Kidney capillary endothelial cell (primary cell): ENCODE measurements around the gene LAMB4.

ENCODE experiments used
- DNase-seq: peaks from one replicate; pipeline ENCODE4 v3.0.0-alpha.2; 2018; ENCODE audit warnings: low spot score

LAMB4 gene, protein sequence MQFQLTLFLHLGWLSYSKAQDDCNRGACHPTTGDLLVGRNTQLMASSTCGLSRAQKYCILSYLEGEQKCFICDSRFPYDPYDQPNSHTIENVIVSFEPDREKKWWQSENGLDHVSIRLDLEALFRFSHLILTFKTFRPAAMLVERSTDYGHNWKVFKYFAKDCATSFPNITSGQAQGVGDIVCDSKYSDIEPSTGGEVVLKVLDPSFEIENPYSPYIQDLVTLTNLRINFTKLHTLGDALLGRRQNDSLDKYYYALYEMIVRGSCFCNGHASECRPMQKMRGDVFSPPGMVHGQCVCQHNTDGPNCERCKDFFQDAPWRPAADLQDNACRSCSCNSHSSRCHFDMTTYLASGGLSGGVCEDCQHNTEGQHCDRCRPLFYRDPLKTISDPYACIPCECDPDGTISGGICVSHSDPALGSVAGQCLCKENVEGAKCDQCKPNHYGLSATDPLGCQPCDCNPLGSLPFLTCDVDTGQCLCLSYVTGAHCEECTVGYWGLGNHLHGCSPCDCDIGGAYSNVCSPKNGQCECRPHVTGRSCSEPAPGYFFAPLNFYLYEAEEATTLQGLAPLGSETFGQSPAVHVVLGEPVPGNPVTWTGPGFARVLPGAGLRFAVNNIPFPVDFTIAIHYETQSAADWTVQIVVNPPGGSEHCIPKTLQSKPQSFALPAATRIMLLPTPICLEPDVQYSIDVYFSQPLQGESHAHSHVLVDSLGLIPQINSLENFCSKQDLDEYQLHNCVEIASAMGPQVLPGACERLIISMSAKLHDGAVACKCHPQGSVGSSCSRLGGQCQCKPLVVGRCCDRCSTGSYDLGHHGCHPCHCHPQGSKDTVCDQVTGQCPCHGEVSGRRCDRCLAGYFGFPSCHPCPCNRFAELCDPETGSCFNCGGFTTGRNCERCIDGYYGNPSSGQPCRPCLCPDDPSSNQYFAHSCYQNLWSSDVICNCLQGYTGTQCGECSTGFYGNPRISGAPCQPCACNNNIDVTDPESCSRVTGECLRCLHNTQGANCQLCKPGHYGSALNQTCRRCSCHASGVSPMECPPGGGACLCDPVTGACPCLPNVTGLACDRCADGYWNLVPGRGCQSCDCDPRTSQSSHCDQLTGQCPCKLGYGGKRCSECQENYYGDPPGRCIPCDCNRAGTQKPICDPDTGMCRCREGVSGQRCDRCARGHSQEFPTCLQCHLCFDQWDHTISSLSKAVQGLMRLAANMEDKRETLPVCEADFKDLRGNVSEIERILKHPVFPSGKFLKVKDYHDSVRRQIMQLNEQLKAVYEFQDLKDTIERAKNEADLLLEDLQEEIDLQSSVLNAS (N-terminal part only)

DNA sequence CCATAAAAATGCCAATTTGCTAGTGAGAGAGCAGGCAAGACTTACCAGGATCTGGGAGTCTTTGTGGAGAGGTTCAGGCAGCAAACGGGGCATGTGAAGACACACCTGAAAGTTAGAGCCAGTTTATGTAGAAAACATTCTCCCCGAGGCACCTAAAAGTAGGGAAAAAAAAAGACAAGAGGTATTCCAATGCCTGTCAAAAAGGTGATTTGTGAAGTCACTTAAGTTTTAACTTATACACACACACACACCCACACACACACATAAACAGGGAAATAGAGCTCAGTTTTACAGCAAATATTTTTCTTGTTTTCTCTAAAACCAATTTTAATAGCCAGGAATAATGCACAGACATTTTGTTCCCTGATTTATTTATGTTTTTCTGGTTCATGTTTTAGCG, at the start of gene LAMB4:
LAMB4 (minus strand) TSS at position 101 of the 400 bp plus-strand sequence. CDS start 7,197 bp downstream, outside the sequence.
- no peak for DNase-seq

DNA sequence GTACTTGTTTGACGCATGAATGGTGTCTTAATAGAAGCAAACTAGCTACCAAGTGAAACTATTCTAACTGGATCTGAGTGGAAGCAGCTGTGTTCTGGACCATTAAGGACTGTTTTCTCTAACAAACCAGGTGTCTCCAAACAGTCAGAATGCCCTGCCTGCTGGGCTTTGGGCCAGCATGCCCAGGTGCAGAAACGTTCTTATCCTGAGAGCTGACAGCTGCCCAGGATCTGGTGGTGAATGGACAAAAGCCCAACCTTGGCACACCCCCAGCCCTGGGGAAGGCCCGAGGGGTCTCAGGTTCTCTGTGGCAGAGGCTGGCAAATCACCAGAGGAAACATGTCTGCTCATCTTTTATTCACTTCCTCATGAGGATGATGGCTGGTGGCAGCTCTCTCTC, 48.2 kb upstream of the LAMB4 start:
- DNase-seq, result no peak

DNA sequence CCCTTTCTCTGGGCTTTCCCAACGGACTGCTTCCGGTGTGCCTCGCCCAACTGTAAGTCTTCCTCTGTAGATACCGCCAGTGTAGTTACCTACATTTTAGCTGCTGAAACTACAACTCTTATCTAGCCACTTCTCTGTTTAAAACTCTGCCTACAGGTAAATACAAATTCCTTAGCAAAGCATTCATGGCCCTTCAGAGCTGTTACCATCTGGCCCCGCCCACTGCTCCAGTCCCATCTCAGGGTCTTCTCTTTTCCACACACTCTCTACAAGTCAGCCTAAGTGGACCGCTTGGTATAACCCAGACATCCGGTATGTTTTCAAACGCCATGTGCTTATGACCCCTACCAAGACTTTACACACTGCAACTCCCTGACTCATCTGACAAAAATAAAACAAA, 41.0 kb upstream of the LAMB4 start:
- no peak for DNase-seq

DNA sequence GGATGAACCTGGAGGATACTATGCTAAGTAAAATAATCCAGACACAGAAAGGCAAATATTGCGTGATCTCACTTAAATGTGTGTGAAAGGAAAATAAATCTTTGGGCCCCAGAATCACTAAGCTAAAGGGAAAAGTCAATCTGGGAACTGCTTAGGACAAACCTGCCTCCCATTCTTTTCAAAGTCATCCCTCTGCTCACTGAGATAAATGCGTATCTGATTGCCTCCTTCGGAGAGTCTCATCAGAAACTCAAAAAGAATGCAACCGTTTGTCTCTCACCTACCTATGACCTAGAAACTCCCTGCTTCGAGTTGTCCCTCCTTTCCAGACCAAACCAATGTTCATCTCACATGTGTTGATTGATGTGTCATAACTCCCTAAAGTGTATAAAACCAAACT, 40.1 kb upstream of the LAMB4 start:
- no peak for DNase-seq

DNA sequence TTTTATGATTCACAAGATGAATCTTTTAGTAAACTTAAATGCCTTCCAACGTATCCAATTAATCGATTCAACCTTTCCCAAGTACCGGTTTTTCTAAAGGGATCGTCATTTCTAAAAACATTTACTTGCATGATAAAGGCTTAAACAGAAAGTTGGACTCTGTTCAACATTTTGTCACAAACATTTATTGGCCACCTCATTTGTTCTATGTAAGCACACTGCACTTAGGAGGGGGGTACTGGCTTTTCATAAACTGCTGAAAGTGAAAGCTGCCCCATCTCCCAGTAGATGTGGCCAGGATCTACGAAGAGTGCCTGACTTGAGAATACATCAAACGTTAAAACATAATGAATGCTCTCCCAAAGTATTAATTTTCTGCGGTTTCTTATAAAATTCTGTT, 37.3 kb upstream of the LAMB4 start:
- no peak for DNase-seq

DNA sequence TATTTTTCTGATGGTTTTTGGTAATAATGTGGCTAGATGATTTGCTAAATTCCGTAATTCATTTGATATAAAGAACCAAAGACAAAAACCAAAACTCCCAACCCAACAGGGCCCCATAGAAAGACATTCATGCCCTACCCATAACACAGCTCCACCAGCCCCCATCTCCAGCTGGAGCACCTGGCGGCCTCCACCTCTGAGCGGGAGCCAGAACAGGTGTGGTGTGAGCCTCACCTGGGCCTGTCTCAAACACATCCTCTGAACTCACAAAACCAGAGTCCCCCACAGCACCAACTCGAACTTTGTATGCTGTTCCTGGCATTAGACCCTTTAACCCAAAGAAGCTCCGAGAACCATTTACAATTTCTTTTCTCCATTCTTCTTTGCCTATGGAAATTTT, 36.5 kb upstream of the LAMB4 start:
- DNase-seq, result no peak

DNA sequence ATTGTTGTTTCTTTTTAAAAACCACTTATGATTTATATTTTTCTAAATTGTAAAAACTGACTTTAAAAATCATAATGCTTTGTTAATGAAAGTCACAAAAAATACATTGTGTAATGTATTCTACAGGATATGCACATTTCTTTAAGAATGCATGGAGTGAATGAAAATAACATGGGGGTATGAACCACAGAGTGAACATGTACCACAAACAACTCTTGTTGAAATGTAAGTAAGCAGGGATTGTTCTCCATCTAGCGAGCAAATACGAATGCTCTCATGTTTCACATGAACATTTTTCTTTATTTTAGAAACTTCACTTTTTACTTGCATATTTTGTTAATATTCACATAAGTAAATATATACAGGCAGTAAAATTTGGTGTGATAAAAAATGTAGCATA, 35.6 kb upstream of the LAMB4 start:
- DNase-seq, result no peak

DNA sequence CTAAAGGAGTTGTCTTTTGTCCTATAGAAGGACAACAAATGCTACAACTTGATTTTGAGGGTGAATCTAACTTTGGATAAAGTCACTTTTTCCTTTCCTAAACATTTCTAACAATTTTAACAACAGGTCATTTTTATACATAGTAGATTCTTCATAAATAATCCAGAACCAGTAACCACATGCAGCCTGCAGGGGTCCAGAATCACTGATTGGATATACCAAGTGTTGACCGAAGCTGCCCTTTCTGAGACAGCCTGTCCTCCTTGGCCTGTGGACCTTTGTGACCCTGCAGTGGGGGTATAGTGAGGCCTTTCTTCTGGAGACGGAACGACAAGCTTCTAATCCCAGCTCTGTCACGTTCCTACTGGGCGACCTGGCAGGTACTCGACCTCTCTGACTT, 34.8 kb upstream of the LAMB4 start:
- no peak for DNase-seq

DNA sequence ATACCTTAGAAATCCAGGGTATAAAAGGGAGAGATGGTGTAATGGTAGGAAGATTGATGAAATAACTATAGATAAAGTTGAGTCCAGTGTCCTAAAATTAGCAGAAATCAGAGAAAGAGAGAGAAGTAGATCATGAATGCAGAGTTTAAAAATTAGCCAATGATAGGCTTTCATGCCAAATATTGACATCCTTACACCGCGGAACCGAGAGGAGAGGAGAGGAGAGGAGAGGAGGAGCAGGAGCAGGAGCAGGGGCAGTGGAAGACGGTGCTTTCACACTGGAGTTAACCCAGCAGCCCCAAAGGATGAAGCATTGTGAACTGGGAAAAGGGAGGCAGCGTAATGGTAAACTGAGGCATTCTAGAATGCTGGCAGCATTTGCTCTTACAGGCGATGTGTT, 34.2 kb upstream of the LAMB4 start:
- DNase-seq, result no peak

DNA sequence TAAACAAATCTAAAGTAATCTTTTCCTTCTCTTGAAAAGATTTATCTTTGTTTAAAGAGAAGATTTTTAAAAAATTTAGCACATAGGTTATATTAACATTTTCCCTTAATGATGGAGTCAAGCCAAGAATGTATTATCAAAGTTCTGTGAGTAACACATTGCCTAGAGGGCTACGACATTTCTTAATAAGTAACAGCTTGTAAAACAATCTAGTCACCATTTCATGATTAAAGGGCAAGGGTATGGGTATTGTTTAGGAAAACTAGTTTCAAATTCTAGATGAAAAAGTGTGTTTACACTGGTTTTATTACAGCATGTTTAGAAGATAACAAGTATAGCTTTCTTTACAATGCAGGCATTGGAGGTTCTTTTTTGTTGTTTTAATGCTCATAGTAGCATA, 28.6 kb upstream of the LAMB4 start:
- DNase-seq, result no peak

DNA sequence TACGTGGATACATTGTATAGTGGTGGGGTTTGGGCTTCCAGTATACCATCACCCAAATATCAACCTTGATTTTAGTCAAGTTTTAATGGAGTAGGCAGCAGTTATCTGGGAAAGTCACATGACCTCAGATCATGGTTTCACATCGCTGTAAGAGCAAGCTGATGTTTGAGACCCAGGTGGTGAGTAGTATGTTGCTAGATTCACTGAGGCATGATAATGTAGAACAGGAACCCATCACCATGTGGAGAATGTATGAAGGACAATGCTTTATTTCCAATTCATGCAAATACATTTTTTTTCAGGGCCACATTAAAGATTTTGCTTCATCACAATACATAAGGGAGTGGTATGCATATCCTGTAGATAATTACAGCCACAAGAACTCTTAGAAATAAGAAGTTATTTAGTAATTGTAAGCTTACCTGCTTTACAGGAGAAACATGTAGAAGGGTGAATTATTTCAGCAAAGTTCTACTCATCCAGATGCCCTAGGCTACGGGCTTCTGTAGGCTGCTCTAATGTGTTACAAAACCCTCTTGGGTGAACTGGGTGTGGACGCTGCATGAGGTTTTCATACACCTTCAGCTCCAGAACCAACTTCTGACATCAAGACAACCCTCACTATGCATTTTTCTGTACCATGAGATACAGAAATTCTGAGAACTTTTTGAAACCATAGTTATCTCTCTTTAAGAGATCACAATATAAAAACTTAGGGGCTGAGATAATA, 27.6 kb upstream of the LAMB4 start:
- DNase-seq, result no peak

DNA sequence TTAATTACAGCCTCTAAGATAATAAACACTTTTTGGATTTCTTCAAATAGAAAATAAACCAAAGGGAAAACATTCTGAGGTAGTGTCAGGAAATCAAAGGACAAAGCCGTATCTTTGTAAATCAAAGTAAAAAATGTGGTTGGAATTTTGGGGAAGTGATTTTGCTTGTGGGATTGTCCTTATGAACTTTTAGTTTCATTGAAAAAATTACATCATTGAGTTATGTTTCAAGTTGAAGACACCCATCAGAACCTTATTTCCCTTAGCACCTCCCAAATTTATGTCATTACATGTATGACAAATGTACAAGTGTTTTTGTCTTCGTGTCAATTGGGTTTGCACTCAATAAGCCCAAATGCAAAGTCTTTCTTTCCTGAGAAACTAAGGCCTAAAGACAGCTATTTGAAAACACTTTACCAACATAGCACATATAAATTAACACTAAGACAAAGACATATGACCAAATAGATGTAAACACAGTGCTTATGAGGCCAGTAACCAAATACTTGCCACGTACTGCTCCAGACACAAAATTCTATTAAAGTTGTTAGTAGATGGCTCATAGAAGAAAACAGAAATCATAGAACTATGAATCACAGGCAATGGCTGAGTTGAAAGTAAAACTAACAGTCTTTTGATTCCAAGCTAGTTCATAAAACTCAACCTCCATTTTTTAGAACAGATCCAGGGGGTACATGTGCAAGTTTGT, 26.9 kb upstream of the LAMB4 start:
- DNase-seq, result no peak

DNA sequence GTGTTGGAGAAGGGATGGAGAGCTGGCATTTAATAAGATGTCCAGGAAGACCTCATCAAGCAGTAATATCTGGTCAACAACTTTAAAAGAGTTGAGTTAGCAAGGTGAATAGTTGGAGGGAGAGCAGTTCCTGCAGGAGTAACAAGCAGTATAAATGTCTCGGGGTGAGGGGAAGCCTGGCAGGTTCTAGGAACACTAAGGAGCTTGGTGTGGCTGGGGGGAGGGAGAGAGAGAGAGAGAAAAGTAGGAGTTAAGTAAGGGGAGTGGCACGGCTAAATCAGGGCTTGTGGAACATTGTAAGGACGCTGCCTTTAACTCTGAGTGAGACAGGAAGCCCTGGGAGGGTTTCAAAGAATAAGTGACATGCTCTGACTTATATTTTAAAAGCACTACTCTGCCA, 22.0 kb upstream of the LAMB4 start:
- no peak for DNase-seq

DNA sequence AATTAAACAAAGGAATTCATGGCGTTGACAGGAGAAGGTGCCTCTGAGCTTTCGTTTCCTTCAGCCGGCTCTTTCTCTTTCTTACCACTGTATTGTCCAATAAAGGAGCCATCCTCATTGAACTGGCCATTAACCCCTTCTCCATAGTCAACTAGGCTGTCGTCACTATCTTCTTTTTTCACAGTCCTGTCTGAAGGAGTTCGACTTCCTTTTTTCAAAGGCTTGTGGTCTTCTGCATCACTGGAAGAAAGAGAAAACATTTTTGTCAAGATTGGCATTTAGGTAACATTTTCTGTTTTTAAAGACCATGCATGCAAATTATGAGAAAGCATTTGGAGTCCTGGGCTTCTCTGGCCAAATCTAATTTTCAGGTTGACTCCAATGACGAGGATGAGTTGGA, 19.7 kb upstream of the LAMB4 start:
- no peak for DNase-seq

DNA sequence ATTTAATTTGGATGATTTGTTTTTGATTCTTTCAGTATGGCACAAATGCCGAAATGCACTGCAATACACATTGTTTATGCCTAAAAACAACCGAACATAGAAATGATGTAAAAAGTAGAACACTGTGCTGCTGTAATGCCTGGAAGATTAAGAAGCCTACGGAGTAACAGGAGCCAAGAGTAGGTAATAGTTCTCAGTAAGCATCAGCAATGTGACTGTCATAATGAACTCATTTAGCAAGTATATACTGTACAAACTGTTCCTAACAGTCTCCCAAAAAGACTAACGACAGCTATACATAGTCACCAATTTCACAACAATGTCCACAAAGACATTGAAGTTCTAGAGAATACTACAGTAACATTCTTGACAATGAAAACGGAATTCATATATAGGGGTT, 19.0 kb upstream of the LAMB4 start:
- no peak for DNase-seq

DNA sequence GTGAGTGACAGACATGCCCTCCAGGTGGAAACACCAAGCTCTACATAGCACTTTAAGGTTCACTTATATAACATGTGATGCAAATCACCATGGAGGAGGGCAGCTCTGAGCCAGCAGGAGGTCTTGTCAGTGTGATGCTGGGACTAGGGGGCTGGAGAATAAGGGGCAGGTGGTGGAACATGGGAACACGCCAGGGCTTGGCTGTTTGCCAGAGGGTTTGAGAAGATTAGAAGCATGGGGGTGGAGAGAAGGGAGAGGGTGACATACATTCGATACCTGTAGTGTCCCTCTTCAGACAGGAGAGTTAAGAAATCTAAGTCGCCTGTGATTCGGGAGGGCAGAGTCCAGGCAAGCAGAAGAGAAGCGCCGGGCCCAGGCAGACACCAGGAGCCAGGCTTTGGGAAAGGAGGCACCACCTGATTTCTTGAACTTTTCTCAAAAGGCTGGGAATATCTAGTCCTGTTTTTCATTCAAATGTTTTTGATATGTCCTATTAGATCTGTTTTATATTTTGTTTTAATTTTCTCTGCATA, 16.9 kb upstream of the LAMB4 start:
- no peak for DNase-seq

DNA sequence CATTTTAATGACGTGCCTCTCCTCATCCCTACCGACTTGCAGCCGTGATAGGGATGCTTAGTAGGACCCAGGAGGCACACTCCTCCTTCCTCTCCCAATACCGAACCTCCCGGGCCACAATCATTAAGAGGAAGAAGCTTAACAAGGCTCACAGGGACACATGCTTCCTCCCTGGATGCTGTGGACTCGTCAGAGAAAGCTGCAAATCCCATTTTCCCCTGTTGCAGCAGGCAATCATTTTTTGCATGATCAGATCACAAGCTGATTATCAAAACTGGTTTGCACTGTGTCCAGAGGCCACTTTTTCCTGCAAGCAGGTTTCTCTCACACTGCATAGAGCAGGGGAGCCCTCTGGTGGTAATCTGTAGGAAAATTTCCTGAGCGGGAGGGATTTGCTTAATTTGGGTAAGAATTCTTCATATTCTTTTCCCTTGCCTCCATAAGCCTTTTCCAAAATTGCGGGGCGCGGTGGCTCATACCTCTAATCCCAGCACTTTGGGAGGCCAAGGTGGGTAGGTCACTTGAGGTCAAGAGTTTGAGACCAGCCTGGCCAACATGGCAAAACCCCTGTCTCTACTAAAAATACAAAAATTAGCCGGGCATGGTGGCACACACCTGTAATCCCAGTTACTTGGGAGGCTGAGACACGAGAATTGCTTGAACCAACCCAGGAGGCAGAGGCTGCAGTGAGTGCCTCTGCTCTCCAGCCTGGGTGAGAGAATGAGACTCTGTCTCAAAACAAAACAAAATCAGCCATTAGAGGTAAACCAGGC, 16.1 kb upstream of the LAMB4 start:
- peak; percentile 69 for DNase-seq

DNA sequence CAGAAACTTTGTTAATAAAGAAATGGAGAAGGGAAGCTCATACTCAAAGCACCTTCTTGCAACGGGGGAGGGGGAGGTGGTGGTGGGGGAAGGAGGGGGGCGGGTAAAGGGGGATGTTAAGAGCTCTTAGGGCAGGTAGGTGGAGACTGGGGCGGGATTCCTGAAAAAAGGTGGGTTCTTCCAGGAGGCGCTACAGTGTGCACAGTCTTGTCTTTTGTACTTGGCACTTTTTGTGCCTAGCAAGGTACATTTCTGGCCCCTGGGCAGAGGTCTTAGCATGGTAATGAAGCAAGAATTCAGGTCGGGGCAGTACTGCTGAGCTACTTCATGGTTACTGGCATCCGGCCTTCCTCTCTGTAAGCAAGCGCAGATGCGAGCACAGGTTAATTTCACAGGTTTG, 15.2 kb upstream of the LAMB4 start:
- DNase-seq, result no peak

DNA sequence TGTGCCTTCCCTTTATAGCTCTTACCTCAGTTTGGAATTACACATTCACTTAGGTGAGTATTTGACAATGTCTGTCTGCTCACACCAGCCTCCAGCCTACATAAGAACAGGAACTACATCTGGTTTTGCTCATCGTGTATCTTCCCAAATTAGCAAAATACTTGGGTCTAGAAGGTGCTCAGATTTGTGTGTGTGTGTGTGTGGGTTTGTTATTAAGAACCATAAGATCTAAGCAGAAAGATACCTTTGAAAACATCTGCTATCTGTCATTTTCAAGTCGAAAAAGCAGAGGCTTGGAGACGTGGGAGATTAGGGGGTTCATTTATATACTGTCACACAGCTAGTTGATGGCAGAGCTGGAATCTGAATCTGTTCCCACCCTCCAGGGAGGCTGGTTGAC, 14.8 kb upstream of the LAMB4 start:
- no peak for DNase-seq
